T47D (cell line): ENCODE results near the gene KRT17.

ENCODE experiments used
- DNase-seq, 2 experiments: peaks; one replicate each; pipeline versions ENCODE4 v3.0.0 to v3.0.0-alpha.2; 2011 to 2012; ENCODE audit warnings: low read depth in 1 of 2, low spot score in 1 of 2
- JUND ChIP-seq: IDR thresholded peaks from 2 replicates; pipeline ENCODE4 v1.6.1; 2012; ENCODE audit warnings: low read depth
- in situ Hi-C: cut with HindIII; loops from 2 replicates; pipeline ENCODE4 v1.10.0; 2016; ENCODE audit warnings: low sequenced_read_pairs, low pct_unique_long_range_greater_than_20kb

KRT17 gene

GRCh38 chr17:41624208-41625101 lies at the start of gene KRT17:
TSS of gene KRT17 (minus strand) at chr17:41624575. CDS start at chr17:41624509, 66 bp downstream.
- no peak for TF ChIP-seq JUND
- no peak for DNase-seq
- in situ Hi-C loops, result no loop called here

GRCh38 chr17:41672153-41672552 lies 47.8 kb upstream of the KRT17 start:
- in situ Hi-C loops, result no loop called here
- TF ChIP-seq JUND, result no peak
- no peak for DNase-seq

- in situ Hi-C loops, result no loop called here
- DNase-seq, result no peak
- TF ChIP-seq JUND, result no peak
These were observed 43.1 kb upstream of the KRT17 start for GRCh38 chr17:41667280-41668041.

- in situ Hi-C loops, result no loop called here
- DNase-seq, result peak; percentile 81 to 90
- TF ChIP-seq JUND, result no peak
These were observed 42.4 kb upstream of the KRT17 start for GRCh38 chr17:41666708-41667279.

GRCh38 chr17:41666237-41666641 lies 41.9 kb upstream of the KRT17 start:
- TF ChIP-seq JUND, result no peak
- no peak for DNase-seq
- in situ Hi-C loops, result no loop called here

GRCh38 chr17:41665566-41666236 lies 41.3 kb upstream of the KRT17 start:
- in situ Hi-C loops, result no loop called here
- no peak for TF ChIP-seq JUND
- peak; percentile 96 for DNase-seq

GRCh38 chr17:41664587-41665565 lies 40.5 kb upstream of the KRT17 start:
- no peak for TF ChIP-seq JUND
- no peak for DNase-seq
- in situ Hi-C loops, result no loop called here

GRCh38 chr17:41664172-41664457 lies 39.7 kb upstream of the KRT17 start:
- in situ Hi-C loops, result no loop called here
- TF ChIP-seq JUND, result no peak
- DNase-seq, result no peak

GRCh38 chr17:41663451-41664171 lies 39.2 kb upstream of the KRT17 start:
- no peak for DNase-seq
- TF ChIP-seq JUND, result no peak
- in situ Hi-C loops, result no loop called here

GRCh38 chr17:41660221-41660711 lies 35.9 kb upstream of the KRT17 start:
- no peak for TF ChIP-seq JUND
- in situ Hi-C loops, result no loop called here
- no peak for DNase-seq

GRCh38 chr17:41659427-41660212 lies 35.2 kb upstream of the KRT17 start:
- no peak for DNase-seq
- in situ Hi-C loops, result no loop called here
- no peak for TF ChIP-seq JUND
